Activated CD4-positive, alpha-beta T cell treated with anti-CD3 and anti-CD28 coated beads for 48 hours (primary cell): Measurements from ENCODE around the gene MYO3B.

ENCODE experiments used
- DNase-seq: peaks from one replicate; pipeline ENCODE4 v3.0.0-alpha.2; 2020

The MYO3B gene, protein sequence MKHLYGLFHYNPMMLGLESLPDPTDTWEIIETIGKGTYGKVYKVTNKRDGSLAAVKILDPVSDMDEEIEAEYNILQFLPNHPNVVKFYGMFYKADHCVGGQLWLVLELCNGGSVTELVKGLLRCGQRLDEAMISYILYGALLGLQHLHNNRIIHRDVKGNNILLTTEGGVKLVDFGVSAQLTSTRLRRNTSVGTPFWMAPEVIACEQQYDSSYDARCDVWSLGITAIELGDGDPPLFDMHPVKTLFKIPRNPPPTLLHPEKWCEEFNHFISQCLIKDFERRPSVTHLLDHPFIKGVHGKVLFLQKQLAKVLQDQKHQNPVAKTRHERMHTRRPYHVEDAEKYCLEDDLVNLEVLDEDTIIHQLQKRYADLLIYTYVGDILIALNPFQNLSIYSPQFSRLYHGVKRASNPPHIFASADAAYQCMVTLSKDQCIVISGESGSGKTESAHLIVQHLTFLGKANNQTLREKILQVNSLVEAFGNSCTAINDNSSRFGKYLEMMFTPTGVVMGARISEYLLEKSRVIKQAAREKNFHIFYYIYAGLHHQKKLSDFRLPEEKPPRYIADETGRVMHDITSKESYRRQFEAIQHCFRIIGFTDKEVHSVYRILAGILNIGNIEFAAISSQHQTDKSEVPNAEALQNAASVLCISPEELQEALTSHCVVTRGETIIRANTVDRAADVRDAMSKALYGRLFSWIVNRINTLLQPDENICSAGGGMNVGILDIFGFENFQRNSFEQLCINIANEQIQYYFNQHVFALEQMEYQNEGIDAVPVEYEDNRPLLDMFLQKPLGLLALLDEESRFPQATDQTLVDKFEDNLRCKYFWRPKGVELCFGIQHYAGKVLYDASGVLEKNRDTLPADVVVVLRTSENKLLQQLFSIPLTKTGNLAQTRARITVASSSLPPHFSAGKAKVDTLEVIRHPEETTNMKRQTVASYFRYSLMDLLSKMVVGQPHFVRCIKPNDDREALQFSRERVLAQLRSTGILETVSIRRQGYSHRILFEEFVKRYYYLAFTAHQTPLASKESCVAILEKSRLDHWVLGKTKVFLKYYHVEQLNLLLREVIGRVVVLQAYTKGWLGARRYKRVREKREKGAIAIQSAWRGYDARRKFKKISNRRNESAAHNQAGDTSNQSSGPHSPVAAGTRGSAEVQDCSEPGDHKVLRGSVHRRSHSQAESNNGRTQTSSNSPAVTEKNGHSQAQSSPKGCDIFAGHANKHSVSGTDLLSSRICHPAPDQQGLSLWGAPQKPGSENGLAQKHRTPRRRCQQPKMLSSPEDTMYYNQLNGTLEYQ (N-terminal part only)

DNA sequence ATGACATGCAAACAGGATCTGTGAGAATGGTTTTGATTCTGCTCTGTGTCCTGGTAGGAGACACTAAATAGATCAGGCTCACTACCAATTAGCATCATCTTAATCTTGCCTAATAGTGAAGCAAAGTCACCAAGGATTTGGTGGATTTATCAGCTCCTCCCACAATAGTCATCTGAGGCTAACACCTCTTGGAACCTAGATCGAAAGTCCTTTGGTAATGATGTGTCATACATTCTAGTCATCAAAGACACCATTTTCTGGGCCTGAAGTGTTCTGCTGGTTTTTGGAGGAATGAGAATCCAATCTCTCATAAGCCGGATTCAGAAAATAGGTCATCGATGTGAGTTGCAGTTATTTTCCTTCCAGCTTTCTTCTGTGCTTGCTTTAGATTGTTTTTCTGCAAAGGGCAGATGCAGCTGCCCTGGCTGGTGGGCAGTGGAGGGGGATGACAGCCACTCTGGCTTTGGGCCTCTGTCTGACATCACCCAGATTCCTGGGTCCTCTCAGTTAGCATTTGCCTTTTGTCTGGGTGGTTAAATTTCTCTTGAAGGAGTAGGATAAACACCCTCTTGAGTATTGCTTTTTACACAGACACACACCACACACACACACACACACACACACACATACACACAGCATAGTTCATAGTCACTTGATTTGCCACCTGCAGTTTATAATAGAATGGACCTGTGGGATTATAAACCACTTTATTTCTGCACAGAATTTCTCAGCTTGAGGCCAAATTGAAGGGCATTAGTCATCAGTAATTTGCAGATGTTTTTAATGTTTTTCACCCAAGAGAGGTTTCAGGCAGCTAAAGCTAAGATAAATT is at the start of gene MYO3B:
TSS of gene MYO3B (plus strand) at position 198 of the 832 bp plus-strand sequence. CDS start at position 339, 141 bp downstream.
- no peak for DNase-seq

DNA sequence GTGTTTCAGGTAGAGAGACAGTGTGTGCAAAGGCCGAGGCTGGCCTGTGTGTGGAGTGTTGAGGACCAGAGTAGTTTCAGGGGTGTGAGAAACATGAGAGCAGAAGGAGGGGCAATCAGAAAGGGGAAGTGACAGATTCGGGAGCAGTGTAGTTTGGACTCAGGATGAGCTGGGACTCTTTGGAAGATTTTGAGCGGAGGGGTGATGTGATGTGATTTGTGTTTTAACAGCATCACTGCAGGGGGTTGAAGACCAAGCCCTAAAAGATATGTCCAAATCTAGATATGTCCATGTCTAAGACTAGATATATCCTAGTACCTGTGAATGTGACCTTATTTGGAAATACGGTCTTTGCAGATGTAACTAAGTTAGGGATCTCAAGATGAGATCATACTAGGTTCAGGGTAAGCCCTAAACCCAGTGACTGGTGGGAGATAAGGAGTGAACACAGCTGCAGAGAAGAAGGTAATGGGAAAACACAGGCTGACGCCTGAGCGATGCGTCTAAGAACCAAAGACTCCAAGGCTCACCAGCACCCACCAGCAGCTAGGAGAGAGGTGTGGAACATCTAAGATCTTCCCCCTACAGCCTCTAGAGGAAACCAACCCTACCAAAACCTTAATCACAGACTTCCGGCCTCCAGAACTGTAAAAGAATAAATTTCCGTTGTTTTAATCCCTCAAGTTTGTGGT is 38.5 kb upstream of the MYO3B start:
- DNase-seq: no peak

DNA sequence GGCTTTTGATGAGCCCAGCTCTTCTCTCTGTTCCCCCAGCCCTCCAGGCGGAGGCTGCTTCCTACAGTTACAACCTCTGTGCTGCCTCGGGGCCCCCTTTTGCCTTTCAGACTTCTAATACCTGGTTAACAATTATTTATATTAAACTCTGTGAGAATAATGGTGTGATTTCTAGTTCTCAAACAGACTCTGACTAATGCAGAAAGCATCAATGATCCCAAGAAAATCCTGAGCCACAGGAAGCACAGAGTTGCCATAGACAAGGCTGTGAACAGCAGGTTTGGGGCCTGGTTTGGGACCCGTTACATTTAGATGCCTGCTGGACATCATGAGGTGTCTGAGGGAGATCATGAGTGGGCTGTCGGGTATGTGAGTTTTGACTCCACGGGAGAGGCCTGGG is 37.4 kb upstream of the MYO3B start:
- DNase-seq: no peak

DNA sequence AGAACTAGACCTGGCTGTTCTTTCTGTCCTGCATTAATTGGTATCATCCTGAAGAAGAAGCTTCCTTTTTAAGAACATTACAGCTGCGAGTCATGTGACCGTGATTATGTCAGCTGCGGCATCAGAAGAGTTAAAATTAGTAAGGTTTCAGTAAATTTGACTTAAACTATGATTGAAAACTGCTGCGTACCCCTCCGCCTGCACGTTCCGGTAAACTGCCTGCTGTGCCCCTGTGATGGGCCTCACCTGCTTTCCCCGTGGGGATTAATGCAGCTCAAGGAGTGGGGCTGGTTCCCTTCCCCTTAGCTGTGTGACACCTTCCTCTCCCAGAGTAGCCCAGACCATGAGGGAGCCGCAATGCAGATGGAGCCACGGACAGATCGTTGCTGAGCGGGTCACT is 36.1 kb upstream of the MYO3B start:
- no peak for DNase-seq

DNA sequence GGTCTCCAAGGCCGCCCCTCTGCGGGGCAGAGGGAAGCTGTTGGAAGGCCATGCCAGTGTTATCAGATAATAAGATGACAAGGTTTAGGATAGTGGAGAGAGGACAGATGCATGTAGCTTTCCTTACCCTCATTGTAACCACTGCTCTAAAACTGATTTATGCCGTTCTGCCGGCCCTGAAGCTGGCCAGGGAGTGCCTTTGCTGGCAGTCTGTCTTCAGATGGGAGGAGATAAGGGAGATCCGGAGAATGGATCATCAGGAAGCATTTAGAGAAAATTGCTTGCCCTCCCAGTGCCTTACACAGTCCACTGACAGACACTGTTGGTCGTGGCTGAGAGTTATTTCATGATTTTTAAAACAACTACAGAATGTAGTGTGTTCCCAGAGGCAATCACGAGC is 35.4 kb upstream of the MYO3B start:
- no peak for DNase-seq

DNA sequence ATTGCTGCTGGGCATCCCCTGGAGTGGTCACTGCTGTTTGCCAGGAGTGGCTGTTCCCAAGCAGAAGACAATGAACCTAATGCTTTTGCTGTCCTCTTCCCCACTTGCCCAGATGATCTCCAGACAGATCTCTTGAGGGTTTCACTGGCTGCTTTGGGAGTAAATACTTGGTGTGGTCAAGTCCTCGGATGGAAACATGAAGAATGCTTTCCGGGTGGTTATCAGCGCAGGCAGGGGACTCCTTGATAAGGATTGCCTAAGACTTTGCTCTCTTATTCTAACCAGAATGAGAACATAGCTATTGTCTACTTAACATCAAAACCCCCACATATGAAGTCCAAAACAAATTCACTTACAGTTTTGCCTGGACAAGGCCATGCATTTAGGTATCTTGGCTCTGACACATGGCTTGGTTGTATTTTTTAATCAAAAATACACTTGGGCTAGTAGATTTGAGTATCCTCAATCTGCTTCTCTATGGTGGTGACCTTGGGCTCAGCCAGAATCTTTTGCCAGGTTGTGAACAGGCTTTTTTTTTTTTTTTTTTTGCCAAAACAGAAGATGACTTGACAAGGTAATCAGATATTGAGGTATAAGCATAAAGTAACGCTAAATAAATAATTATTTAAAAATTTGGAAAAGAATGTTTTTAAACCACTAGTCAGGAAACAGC is 34.8 kb upstream of the MYO3B start:
- DNase-seq: no peak

DNA sequence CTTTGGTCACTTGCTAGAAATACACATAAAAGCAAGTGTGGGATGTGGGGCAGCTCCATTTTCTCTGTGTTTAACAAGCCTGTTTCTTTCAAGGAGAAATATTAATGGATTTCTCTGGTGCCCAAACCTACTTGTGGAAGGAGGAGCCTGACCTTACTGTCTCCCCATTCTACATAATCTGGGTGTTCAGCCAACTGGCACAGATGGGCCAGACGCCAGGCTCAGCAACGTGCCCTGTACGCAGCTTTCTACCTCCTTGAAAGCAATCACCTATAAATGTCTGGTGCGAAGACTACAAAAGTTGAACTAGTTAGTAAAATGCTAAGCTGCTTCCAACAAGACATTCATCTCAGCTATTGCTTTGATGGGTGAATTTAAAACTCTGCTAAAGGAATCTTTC is 33.2 kb upstream of the MYO3B start:
- no peak for DNase-seq

DNA sequence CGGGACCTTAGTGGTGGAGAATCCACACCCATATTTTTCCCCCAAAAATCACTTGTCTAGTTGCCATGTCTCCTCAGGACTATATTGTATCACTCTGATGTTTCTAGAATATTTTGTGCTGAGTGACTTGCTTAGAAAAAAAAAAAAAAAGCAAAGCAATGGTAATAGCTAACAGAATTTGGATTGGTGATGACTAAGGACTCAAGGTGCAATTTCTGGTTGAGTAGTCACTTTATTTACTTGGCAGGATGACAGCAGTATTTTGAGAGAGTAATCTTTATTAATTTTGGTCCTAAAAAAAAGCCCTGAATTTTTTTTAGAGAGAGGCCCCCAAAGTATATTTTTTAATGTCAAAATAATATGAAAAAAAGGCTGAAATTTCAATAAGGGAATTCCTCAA is 32.8 kb upstream of the MYO3B start:
- DNase-seq: no peak

DNA sequence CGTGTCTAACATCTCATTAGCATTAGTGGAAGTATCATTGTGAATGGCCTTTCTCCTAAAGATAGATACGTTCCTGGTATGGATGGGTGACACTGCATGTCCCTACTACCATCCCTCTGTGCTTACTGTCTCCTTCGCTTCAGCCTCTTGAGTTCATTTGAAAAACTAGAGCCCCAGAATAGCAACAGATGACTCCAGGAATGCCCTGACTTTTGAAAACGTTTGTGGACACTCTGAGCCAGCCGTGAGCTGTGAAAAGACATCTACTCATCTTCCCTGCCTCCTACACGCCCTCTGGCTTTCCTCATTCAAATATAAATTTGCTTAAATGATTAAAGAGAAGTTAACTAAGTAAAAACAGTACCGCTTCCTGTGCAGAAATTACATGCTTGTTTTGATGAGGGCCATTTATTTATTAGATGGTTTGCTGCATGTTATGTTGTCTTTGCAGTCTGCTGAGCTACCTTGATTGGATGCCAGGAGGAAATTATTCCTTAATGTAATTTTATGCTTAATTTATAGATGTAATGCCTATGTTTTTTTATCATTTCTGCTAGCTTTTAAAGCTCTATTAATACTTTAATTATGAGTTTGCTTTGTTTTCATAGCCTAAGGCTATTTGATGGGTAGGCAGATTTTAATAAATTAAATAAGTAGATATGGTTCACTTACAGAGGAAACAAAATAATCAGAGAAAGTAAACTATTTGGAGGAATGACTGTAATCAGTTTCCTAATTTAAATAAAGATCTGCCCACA is 32.1 kb upstream of the MYO3B start:
- DNase-seq: no peak

DNA sequence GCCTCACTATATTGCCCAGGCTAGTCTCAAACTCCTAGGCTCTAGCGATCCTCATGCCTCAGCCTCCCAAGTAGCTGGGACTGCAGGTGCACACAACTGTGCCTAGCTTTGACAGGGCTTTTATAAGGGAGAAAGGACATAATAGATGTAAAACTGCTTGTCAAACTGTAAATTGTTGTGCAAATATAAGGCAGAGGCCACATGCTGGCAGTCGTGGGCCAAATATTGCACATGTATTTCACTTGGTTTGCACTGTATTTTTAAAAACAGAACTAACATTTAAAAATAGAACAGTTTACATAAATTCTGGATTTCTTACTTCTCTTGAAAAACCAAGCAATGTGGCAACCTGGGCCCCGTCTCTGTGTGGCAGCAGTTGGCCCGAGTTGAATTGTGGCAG is 31.2 kb upstream of the MYO3B start:
- no peak for DNase-seq

DNA sequence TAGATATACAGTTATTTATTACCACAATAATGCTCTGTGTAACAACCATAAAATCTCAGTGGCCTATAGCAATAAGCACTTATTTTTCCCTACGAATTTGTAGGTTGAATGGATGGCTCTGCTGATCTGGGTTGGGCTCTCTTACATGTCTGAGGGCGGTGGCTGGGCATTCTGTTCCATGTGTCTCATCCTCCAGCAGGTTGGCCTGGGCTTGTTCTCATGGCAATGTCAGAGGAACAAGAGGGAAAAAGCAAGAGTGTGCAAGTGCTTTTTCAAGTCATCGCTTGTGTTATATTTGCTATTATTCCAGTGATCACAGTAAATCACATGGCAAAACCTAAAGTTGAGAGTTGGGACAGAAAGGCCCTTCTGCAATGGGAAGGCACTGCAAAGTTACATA is 30.4 kb upstream of the MYO3B start:
- DNase-seq: no peak

DNA sequence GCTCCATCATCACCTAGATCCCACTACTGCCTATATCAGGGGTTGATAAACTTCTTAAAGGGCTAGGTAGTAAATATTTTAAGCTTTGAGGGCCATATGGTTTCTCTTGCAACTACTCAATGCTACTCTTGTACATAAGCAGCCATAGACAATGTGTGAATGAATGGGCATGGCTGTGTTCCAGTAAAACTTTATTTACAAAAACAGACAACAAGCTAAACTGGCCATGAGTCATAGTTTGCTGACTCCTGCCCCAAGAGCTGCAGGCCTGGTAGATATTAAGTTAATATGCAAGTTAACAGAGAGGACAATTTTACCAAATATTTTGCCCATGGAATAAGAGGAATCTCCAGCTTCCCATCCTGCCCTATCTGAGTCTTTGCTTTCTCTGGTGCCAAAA is 29.8 kb upstream of the MYO3B start:
- no peak for DNase-seq

DNA sequence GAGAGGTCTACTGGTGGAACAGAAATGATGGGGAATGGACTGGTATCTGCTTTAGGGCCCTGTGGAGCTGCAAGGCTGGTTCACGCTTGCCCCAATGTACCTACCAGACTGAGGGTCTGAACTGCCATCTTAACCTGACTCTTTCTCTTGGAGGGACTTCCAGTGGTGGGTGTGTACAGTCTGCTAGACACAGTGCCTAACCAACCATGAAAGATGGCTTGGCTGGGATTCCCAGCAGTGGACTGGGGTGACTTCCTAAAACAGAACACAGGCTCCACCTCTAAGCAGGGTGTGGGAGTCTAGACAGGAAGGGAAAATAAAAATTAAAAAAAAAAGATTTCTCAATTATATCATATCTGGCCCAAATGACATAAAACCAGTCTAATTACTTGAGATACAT is 25.5 kb upstream of the MYO3B start:
- no peak for DNase-seq

DNA sequence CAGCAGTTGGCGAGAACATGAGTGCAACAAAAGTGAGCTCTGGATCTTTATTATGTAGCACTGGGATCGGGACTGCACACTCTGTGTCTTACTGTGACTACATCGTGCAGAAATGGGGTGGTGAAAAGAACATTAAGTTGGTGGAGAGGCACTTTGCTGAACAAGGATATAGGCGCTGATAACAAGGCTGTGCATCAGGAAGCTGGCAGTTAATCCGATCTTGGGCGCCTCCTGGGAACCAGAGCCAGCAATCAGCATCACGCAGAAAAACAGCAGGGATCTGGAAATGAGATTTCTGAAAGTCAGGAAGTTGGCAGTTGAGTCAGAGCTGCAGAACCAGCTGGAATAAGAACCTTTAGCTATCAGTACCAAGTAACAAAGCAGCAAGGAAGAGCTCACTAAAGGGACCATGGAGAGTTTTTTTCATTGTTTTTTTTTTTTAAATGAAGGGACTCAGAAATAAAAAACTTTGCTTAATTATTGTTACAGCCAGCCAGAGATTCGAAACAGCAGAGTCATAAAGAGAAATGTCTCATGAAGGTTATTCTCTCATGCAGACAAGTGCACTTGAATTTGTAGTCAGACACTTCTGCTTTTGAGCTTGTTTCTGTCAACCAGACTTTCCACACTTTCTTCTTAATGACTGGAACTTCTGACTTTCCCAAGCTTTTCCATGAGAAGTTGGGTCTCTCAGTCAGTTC is 22.8 kb upstream of the MYO3B start:
- DNase-seq: no peak

DNA sequence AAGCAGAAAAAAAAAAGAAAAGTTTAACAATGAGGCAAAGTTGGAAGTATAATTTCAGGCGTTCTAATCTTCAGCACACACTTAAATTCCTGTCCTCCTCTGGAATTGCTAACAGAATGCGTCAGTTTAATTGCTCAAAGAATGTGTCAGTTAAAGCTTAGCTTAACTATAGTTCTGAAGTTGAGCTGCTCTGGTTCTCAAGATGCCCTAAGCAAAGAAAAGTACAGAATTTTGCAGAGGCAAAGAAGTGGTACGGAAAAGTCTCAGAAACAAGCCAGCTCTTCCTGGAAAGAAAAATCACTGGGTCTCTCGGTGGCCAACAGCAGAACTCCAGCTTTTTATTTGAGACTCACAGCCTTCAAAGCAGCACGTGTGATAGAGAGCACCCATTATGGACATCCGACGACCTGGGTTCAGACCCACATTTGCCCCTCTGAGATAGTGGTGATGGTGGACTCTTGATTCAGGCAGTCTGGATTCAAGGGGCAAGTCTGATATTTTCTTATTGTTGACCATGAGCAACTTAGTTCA is 22.2 kb upstream of the MYO3B start:
- DNase-seq: no peak

DNA sequence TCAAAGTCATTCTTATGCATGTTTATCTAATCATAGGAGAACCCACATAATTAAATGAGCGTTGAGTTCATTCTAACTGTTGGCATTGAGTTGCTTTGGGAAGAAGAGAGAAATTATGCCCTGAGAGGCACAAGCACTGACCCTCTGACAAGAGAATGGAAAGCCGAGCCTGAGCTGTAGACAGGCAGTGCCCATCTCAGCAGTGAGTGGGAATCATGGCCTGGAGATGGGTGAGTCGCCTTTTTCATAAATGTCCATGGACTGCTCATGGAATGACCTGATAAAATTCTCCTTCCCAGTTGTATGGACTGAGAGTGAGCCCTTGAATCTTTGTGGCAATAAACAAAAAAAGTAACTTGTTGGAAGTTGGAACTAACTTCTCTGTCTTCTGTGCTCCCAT is 21.4 kb upstream of the MYO3B start:
- DNase-seq: no peak

DNA sequence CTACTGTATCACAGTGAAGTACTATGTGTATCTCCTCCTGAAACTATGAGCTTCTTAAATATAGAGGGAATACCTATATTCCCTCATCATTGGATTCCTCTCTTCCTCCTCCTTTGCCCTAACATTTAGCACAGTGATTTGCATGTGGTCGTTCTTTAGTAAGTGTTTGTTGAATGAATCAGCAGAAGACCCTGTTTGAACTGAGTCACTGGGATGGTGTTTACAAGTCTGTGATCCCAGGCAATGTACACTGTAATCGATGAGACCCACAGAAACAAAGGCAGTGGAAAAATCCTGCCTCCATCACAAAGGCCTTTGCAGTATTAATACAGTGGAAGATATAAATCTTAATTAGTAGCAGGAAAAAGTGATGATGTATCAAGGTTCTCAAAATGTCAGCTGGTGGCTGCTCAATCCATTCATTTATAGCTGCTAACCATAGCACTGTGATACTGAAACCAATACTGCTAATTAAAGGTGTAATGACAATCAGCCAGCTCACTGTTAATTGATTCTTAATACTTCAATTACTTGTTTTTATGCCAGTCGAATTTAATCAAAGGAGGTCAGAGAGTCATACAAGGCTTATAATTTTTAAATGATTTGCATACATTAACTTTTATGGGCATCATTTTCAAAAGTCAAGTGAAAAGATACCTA is 20.8 kb upstream of the MYO3B start:
- no peak for DNase-seq

DNA sequence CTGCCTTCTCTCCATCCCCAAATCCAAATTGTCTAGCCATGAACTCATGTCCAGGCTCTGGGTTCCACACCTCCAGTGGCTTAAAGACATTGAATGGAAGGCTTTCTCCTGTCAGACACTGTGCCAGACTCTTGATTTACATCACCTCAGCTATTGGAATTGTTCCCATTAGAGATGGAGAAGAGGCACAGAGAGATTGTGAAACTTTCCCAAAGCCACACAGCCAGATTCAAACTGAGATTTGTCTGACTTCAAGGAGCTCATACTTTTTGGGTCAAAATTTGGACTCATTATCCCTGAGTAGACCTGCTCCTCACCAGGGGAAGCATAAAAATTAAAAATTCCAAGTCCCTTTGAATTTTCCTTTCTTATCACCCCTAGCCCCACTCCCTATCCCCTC is 18.9 kb upstream of the MYO3B start:
- no peak for DNase-seq
